NCI-H774 (cell line): ENCODE results near the gene LSAMP.
"Not testable (repeated sequence)": the region's sequence is repeated elsewhere in the genome, so short reads cannot be mapped to it uniquely, and the experiment has no call there.

Source experiments
- DNase-seq: peaks from one replicate; lab custom pipeline; 2025; lab: John Stamatoyannopoulos, UW

Gene LSAMP

GRCh38 chr3:115890579-115890978, 554.7 kb downstream of the LSAMP start:
- no peak for DNase-seq

GRCh38 chr3:115885621-115886020, 559.7 kb downstream of the LSAMP start:
- no peak for DNase-seq

- DNase-seq: no peak
Measured at GRCh38 chr3:115877615-115877899, 567.7 kb downstream of the LSAMP start.

GRCh38 chr3:115876876-115877614, 568.2 kb downstream of the LSAMP start:
- DNase-seq: no peak

GRCh38 chr3:115875460-115875859, 569.8 kb downstream of the LSAMP start:
- DNase-seq: no peak

GRCh38 chr3:115871735-115872134, 573.6 kb downstream of the LSAMP start:
- no peak for DNase-seq

GRCh38 chr3:115864911-115865310, 580.4 kb downstream of the LSAMP start:
- no peak for DNase-seq

GRCh38 chr3:115862849-115863248, 582.4 kb downstream of the LSAMP start:
- no peak for DNase-seq

- DNase-seq: no peak
Measured at GRCh38 chr3:115862099-115862498, 583.2 kb downstream of the LSAMP start.

GRCh38 chr3:115861166-115861733, 584.0 kb downstream of the LSAMP start:
- no peak for DNase-seq

- DNase-seq: no peak
Measured at GRCh38 chr3:115860766-115861165, 584.5 kb downstream of the LSAMP start.

GRCh38 chr3:115859002-115859807, 586.1 kb downstream of the LSAMP start:
- no peak for DNase-seq

GRCh38 chr3:115857518-115858136, 587.7 kb downstream of the LSAMP start:
- DNase-seq: no peak

- DNase-seq: no peak
Measured at GRCh38 chr3:115855911-115856310, 589.4 kb downstream of the LSAMP start.

GRCh38 chr3:115853104-115853503, 592.2 kb downstream of the LSAMP start:
- DNase-seq: no peak

GRCh38 chr3:115852278-115852677, 593.0 kb downstream of the LSAMP start:
- no peak for DNase-seq

GRCh38 chr3:115851571-115851970, 593.7 kb downstream of the LSAMP start:
- no peak for DNase-seq

- DNase-seq: no peak
Measured at GRCh38 chr3:115848641-115849040, 596.6 kb downstream of the LSAMP start.

- DNase-seq: no peak
Measured at GRCh38 chr3:115845986-115846385, 599.3 kb downstream of the LSAMP start.

- DNase-seq: not testable (repeated sequence)
Measured at GRCh38 chr3:115844729-115845128, 600.6 kb downstream of the LSAMP start.

- DNase-seq: peak; percentile 77
Measured at GRCh38 chr3:115843206-115843605, 602.1 kb downstream of the LSAMP start.

GRCh38 chr3:115839246-115839645, 606.0 kb downstream of the LSAMP start:
- no peak for DNase-seq

- no peak for DNase-seq
Measured at GRCh38 chr3:115838786-115839185, 606.5 kb downstream of the LSAMP start.
